Kidney epithelial cell (primary cell): ENCODE measurements around the gene ASIC3. TPM values are rescaled to one million over a fixed set of nuclear protein-coding genes. Genes with fewer than 3 reads are reported as not detected.
A peak's percentile ranks its signal among the peaks of the same experiment; 100 is the strongest.

ENCODE experiments used
- DNase-seq: peaks from one replicate; pipeline ENCODE4 v3.0.0-alpha.2; 2010; ENCODE audit warnings: low read depth
- H3K27me3 ChIP-seq: 2 replicates; pipeline ENCODE4 v1.6.0; 2011; ENCODE audit warnings: low read length; ENCODE audit not compliant: control insufficient read depth, insufficient read depth
- H3K36me3 ChIP-seq: 2 replicates; pipeline ENCODE4 v1.5.1; 2011; ENCODE audit warnings: low read length; ENCODE audit not compliant: control insufficient read depth, insufficient read depth
- H3K4me3 ChIP-seq: 2 replicates; pipeline ENCODE4 v1.5.1; 2011; ENCODE audit warnings: low read depth, mild to moderate bottlenecking, control low read depth, low read length
- total RNA-seq: library from RNA; depleted of rRNA; stranded (reverse); fragments of >200 nt; gene quantifications from 2 replicates; pipeline ENCODE4 v1.2.3, GENCODE V29; 2015
- TF ChIP-seq, protein P1 (sequence below): IDR thresholded peaks from 2 replicates; pipeline ENCODE4 v1.5.1; 2011; ENCODE audit warnings: mild to moderate bottlenecking, moderate library complexity, low read length, control low read depth, inconsistent platforms; ENCODE audit not compliant: insufficient read depth, poor library complexity, severe bottlenecking

Gene ASIC3
- total RNA-seq, 1 donor from 2014 or later: 0.04 TPM

DNA sequence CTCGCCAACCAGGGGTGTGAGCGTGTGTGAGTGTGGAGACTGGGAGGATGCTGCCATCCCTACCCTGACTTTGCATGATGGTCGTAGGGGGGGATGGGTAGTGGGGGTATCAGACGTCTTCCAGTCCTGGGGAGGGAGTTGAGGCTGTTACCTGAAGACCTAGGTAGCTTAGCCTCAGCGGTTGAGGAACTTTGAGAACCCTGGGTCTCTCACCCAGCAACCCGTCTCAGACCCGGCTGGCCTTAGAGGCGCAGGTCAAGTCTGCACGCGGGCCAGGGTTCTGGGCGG, 13.7 kb downstream of the ASIC3 start:
- TF ChIP-seq, protein P1, sequence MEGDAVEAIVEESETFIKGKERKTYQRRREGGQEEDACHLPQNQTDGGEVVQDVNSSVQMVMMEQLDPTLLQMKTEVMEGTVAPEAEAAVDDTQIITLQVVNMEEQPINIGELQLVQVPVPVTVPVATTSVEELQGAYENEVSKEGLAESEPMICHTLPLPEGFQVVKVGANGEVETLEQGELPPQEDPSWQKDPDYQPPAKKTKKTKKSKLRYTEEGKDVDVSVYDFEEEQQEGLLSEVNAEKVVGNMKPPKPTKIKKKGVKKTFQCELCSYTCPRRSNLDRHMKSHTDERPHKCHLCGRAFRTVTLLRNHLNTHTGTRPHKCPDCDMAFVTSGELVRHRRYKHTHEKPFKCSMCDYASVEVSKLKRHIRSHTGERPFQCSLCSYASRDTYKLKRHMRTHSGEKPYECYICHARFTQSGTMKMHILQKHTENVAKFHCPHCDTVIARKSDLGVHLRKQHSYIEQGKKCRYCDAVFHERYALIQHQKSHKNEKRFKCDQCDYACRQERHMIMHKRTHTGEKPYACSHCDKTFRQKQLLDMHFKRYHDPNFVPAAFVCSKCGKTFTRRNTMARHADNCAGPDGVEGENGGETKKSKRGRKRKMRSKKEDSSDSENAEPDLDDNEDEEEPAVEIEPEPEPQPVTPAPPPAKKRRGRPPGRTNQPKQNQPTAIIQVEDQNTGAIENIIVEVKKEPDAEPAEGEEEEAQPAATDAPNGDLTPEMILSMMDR: no peak
- DNase-seq: no peak
- no peaks in the 10 kb centered on the region for H3K27me3 ChIP-seq
- peaks cover 2% of the 10 kb centered on the region for H3K36me3 ChIP-seq
- no peak overlapping the region for H3K4me3 ChIP-seq

DNA sequence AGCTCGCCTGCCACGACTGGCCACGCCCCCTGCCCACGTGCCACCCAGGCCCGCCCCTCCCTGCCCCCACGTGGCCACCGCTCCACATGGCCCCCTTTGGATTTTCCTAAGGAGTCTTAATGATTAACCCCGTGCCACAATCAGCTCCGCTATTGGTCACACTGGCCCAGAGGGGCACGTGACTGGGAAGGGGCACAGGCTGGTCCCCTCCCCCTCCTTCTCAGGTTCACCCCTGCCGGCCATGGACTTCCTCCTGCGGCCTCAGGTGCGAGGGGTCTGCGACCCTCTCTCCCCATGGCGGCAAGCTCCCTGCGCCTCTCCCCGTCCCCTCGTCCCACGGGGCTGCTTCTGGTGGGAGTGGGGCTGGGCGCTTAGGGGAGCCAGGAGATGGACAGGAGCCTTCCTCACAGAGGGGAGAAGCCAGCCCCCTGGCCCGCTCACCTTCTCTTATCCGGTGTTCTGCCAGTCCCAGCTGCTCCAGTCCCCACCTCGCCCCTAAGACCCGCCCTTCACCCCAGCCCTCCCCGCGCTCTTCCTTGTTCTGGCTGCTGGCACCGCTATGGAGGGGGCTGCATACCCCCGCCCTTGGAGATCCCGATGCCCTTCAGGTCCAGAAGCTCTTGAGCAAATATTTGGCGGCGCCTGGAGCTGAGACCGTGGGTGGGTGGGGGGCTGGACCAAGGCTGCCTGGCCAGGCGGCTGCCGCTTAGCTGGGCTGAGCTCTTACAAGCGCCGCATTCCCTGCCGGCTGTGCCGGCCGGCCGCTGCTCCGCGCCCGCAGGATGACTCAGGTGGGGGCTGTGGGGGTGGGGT, 14.3 kb downstream of the ASIC3 start:
- peaks cover 2% of the 10 kb centered on the region for H3K36me3 ChIP-seq
- peak overlapping the region; percentile 46 for H3K4me3 ChIP-seq
- H3K27me3 ChIP-seq: no peaks in the 10 kb centered on the region
- peak; percentile 71 for DNase-seq
- TF ChIP-seq, protein P1: no peak

DNA sequence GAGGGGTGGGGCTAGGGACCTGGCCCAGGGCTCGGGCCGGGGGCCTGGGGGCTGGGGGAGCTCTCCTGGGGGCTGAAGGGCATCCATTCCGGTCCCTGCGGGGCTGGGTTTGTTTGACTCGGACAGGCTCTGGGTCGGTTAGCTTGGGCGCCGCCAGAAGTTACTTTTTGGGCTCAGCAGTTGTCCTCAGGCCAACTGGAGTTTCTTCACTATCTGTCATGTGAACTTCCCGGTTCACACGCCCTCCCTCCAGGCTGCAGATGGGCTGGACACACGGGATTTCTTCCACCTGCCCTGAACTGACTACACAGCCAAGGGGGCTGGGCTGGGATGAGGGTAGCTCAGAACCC, 14.9 kb downstream of the ASIC3 start:
- H3K4me3 ChIP-seq: peak overlapping the region; percentile 9
- no peaks in the 10 kb centered on the region for H3K27me3 ChIP-seq
- peaks cover 2% of the 10 kb centered on the region for H3K36me3 ChIP-seq
- no peak for DNase-seq
- TF ChIP-seq, protein P1: no peak

DNA sequence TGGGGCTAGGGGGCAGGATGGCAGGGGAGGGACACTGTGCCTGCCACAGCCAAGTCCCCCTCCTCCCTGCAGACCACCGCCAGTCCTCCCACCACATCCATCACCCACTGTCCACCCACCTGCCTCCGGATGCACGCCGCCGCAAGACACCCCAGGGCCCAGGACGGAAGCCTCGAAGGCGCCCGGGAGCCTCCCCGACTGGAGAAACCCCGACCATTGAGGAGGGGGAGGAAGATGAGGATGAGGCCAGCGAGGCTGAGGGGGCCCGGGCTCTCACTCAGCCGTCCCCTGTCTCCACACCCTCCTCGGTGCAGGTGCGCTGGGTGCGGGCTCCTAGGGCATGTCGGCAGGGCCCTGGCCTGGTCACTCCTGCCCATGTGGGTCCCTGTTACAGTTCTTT, 16.1 kb downstream of the ASIC3 start:
- H3K27me3 ChIP-seq: no peaks in the 10 kb centered on the region
- peaks cover 2% of the 10 kb centered on the region for H3K36me3 ChIP-seq
- no peak for DNase-seq
- TF ChIP-seq, protein P1: no peak
- no peak overlapping the region for H3K4me3 ChIP-seq

DNA sequence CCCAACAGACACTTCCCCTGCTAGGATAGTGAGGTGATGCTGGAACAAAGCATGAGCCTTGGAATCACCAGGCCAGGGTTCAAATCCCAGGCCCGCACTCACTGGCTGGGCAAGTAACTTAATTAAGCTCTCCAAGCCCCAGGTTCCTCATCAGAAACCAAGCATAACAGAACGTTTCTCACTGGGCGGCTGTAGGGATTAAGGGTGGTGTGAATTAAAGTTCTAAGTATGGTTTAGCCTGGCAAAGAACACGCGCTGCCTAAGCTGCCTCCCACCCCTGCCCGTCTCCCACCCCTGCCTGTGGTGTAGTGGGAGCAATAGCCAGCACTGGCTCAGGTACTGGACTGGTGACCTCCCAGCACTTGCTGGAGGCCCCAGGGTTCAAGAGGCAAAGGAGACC, 16.7 kb downstream of the ASIC3 start:
- Histone ChIP-seq H3K27me3 (no peaks in the 10 kb centered on the region), H3K36me3 (peaks cover 4% of the 10 kb centered on the region), H3K4me3 (no peak overlapping the region)
- no peak for DNase-seq
- TF ChIP-seq, protein P1: no peak

DNA sequence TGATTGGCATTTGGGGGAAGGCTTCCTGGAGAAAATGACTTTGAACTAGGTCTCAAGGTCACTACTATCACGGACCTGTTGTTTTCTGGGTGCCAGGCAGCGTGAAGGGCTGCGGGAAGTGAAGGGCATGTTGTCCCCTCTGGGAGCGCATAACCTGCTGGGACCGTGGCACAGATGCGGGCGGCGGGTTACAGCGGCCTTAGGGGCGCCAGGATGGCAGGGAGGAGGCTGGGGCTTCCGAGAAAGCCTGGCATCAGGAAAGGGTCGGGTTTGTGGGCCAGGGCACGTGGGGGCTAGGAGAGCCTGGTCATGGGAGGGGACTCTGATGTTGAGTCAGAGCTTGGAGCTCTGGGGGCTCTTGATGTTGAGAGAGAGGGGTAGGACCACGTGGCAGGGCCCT, 17.2 kb downstream of the ASIC3 start:
- Histone ChIP-seq H3K4me3 (no peak overlapping the region), H3K36me3 (peaks cover 4% of the 10 kb centered on the region), H3K27me3 (no peaks in the 10 kb centered on the region)
- TF ChIP-seq, protein P1: no peak
- DNase-seq: no peak
